K562 (cell line): Measurements from ENCODE around the gene MYLK4. TPM values are rescaled to one million over a fixed set of nuclear protein-coding genes. Genes with fewer than 3 reads are reported as not detected.

Experiments
- DMBX1 ChIP-seq: fragments of 250-450 bp; sonication (Bioruptor Pico); IDR thresholded peaks from 2 replicates; pipeline ENCODE4 v1.8.0; 2022; ENCODE audit warnings: inconsistent platforms, mild to moderate bottlenecking, moderate library complexity, borderline replicate concordance
- HOMEZ ChIP-seq: fragments of 250-450 bp; sonication (Bioruptor Pico); IDR thresholded peaks from 2 replicates; pipeline ENCODE4 v1.4.0; 2020; ENCODE audit warnings: mild to moderate bottlenecking, moderate library complexity
- JUNB ChIP-seq: fragments of 450-650 bp; formaldehyde crosslinking; conservative IDR thresholded peaks from 2 replicates; pipeline ENCODE4 v1.4.0; 2020; ENCODE audit warnings: mild to moderate bottlenecking
- KLF10 ChIP-seq: fragments of 250-450 bp; sonication (Bioruptor Pico); IDR thresholded peaks from 2 replicates; pipeline ENCODE4 v1.6.1; 2021; ENCODE audit warnings: matching md5 sums
- NELFE ChIP-seq: IDR thresholded peaks from 2 replicates; pipeline ENCODE4 v1.6.1; 2011; ENCODE audit warnings: mild to moderate bottlenecking; ENCODE audit not compliant: insufficient read depth, insufficient read length
- NFE2 ChIP-seq: IDR thresholded peaks from 2 replicates; pipeline ENCODE4 v1.6.1; 2014; ENCODE audit warnings: antibody characterized with exemption, low read depth
- SIRT6 ChIP-seq: IDR thresholded peaks from one replicate; pipeline ENCODE4 v1.6.1; 2012; ENCODE audit warnings: low read depth, mild to moderate bottlenecking, control low read depth, inconsistent platforms, low read length, moderate library complexity
- SRSF3 ChIP-seq: fragments of 200-400 bp; formaldehyde crosslinking; IDR thresholded peaks from 2 replicates; pipeline ENCODE4 v1.6.1; 2016; ENCODE audit warnings: mild to moderate bottlenecking, low read length, moderate library complexity; ENCODE audit not compliant: insufficient read depth
- ZBTB5 ChIP-seq: fragments of 450-650 bp; IDR thresholded peaks from 2 replicates; pipeline ENCODE4 v1.6.1; 2017; ENCODE audit warnings: antibody characterized with exemption
- polyA plus RNA-seq, 8 experiments: library from polyadenylated mRNA; depleted of rRNA in 4 of 8; stranded (reverse) in 5 of 8; unstranded in 3 of 8; fragments of >200 nt; fragmentation: Nextera tagmentation in 2 of 8; fragmentation: Illumina TruSeq in 1 of 8; extraction: Ambion mirVana in 2 of 8; extraction: Trizol in 1 of 8; gene quantifications; 2 replicates each; pipeline versions ENCODE4 v1.2.1 to v1.2.3, GENCODE V29; 2011 to 2014; ENCODE audit warnings: inconsistent platforms in 1 of 8, missing spikeins in 1 of 8
- total RNA-seq, 7 experiments: library from RNA; depleted of rRNA in 6 of 7; stranded (reverse); fragments of >200 nt in 6 of 7; fragmentation: Illumina TruSeq in 2 of 7; extraction: Trizol in 2 of 7; gene quantifications; 2 replicates each; pipeline versions ENCODE4 v1.2.1 to v1.2.3, GENCODE V29; 2011 to 2021; ENCODE audit warnings: low replicate concordance in 1 of 7
- TF ChIP-seq, protein P1 (sequence below), 2 experiments: fragments of 450-650 bp; conservative IDR thresholded peaks; 2 replicates each; pipeline ENCODE4 v1.6.1; 2017; ENCODE audit warnings: mild to moderate bottlenecking in 2 of 2, moderate library complexity in 2 of 2
- TF ChIP-seq, protein P2 (sequence below): fragments of 450-650 bp; conservative IDR thresholded peaks from 2 replicates; pipeline ENCODE4 v1.6.1; 2016; ENCODE audit warnings: missing genetic modification characterization, low read depth, mild to moderate bottlenecking, missing compliant biosample characterization, moderate library complexity

MYLK4 gene
- total and polyA plus RNA-seq, 9 of the 15 experiments (the other 6 are each of a cell fraction or from before 2014, with no cell fraction given) = 0.01 to 0.15 (median 0.06) TPM

- TF ChIP-seq NFE2 = no peak
- TF ChIP-seq, protein P1, sequence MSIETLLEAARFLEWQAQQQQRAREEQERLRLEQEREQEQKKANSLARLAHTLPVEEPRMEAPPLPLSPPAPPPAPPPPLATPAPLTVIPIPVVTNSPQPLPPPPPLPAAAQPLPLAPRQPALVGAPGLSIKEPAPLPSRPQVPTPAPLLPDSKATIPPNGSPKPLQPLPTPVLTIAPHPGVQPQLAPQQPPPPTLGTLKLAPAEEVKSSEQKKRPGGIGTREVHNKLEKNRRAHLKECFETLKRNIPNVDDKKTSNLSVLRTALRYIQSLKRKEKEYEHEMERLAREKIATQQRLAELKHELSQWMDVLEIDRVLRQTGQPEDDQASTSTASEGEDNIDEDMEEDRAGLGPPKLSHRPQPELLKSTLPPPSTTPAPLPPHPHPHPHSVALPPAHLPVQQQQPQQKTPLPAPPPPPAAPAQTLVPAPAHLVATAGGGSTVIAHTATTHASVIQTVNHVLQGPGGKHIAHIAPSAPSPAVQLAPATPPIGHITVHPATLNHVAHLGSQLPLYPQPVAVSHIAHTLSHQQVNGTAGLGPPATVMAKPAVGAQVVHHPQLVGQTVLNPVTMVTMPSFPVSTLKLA (conservative IDR thresholded peaks at IDR 0.05) = no peak
- TF ChIP-seq, protein P2, sequence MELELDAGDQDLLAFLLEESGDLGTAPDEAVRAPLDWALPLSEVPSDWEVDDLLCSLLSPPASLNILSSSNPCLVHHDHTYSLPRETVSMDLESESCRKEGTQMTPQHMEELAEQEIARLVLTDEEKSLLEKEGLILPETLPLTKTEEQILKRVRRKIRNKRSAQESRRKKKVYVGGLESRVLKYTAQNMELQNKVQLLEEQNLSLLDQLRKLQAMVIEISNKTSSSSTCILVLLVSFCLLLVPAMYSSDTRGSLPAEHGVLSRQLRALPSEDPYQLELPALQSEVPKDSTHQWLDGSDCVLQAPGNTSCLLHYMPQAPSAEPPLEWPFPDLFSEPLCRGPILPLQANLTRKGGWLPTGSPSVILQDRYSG (tag) = no peak
- TF ChIP-seq JUNB (CRISPR knock-in tag) = no peak
- no peak for TF ChIP-seq KLF10 (CRISPR knock-in tag)
- TF ChIP-seq NELFE = no peak
- TF ChIP-seq HOMEZ (CRISPR knock-in tag) = 0 out of 2 replicates have a peak, but pooled peaks have one; percentile 12
- peak; percentile 25; the same call in 1 of the 2 replicates for TF ChIP-seq DMBX1 (CRISPR knock-in tag)
- TF ChIP-seq SIRT6 = no peak
- TF ChIP-seq ZBTB5 = no peak
- no peak for TF ChIP-seq SRSF3
- TF ChIP-seq, all 486 proteins: peak for 16
Observed at GRCh38 chr6:2732503-2733089, 18.1 kb downstream of the MYLK4 start (continued).
